ENCODE data around the gene HCAR2. TPM values are rescaled to one million over a fixed set of nuclear protein-coding genes. Genes with fewer than 3 reads are reported as not detected.

The HCAR2 gene
- total RNA-seq, 2 donors from 2014 or later, result not detected

DNA sequence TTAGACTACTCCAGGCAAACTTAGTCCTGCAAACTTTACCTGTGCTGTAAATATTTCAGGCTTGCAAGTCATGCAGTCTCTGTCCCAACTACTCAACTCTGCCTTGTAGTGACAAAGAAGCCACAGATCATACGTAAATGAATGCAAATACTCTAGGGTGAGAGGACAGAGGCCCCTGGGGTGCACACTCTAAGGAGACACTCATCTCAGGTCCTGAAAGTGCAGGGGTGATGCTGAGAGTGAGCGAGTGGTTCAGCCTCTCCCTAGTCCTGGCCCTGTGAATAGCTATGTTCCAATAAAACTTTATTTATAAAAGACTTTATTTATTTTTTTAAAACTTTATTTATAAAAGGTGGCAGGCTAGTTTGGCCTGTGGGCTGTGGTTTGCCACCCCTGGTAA lies 34.9 kb downstream of the HCAR2 start:
- Mint-ChIP-seq H3K27me3 (ENCODE audit: insufficient read depth) (no peaks in the 10 kb centered on the region), H3K9me3 (no peaks in the 10 kb centered on the region), H3K27ac (no peak overlapping the region), H3K4me1 (peaks cover 6% of the 10 kb centered on the region), H3K4me3 (no peak overlapping the region), H3K36me3 (ENCODE audit: low read depth) (no peaks in the 10 kb centered on the region)
- no peak overlapping the region for H3K4me3 ChIP-seq (ENCODE audit: low read length)
- DNase-seq, result peak; percentile 66
- no peaks in the 10 kb centered on the region for H3K9me3 ChIP-seq (ENCODE audit: control insufficient read depth, low read length)
- no peak for TF ChIP-seq CTCF (conservative IDR thresholded peaks at IDR 0.05)
- no peak overlapping the region for H3K27ac ChIP-seq (ENCODE audit: low read depth, low read length)
- H3K27me3 ChIP-seq (ENCODE audit: control insufficient read depth, insufficient read depth, low read length, poor library complexity, severe bottlenecking), result no peaks in the 10 kb centered on the region
- no peaks in the 10 kb centered on the region for H3K36me3 ChIP-seq (ENCODE audit: control insufficient read depth, insufficient read depth, low read length)
- H3K4me1 ChIP-seq (ENCODE audit: control insufficient read depth, insufficient read depth, low read length), result no peaks in the 10 kb centered on the region
- WGBS, 2 experiments (ENCODE audit: insufficient coverage in 1 of 2, insufficient read length in 1 of 2), result 93% methylated on average over 2 of the region's 2 CpGs; no CpG with 5 or more reads in 1 of the 2 experiments
- no peak overlapping the region for H3K9ac ChIP-seq (ENCODE audit: extremely low read depth, low read length, poor library complexity, severe bottlenecking)

DNA sequence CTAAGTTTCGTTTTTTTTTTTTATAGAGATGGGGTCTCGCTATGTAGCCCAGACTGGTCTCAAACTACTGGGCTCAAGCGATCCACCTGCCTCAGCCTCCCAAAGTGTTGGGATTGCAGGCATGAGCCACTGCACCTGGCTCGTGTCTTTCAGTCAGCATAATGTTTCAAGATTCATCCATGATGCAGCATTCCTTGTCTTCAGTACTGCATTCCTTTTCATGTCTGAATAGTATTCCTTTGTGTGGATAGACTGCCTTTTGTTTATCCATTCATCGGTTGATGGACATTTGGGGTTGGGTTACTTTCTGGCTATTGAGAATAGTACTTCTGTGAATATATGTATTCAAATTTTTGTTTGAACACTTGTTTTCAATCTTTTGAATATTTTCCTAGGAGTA lies 37.4 kb downstream of the HCAR2 start:
- Mint-ChIP-seq H3K27me3 (ENCODE audit: insufficient read depth) (no peaks in the 10 kb centered on the region), H3K4me3 (no peak overlapping the region), H3K36me3 (ENCODE audit: low read depth) (no peaks in the 10 kb centered on the region), H3K4me1 (no peaks in the 10 kb centered on the region), H3K9me3 (no peaks in the 10 kb centered on the region), H3K27ac (no peak overlapping the region)
- no peak overlapping the region for H3K9ac ChIP-seq (ENCODE audit: extremely low read depth, low read length, poor library complexity, severe bottlenecking)
- H3K36me3 ChIP-seq (ENCODE audit: control insufficient read depth, insufficient read depth, low read length), result no peaks in the 10 kb centered on the region
- TF ChIP-seq CTCF (conservative IDR thresholded peaks at IDR 0.05), result no peak
- no peaks in the 10 kb centered on the region for H3K9me3 ChIP-seq (ENCODE audit: control insufficient read depth, low read length)
- no peak for DNase-seq
- H3K27ac ChIP-seq (ENCODE audit: low read depth, low read length), result no peak overlapping the region
- no peaks in the 10 kb centered on the region for H3K27me3 ChIP-seq (ENCODE audit: control insufficient read depth, insufficient read depth, low read length, poor library complexity, severe bottlenecking)
- 90 to 94% methylated on average over 4 to 5 of the region's 5 CpGs for WGBS, 2 experiments (ENCODE audit: insufficient coverage in 1 of 2, insufficient read length in 1 of 2)
- no peaks in the 10 kb centered on the region for H3K4me1 ChIP-seq (ENCODE audit: control insufficient read depth, insufficient read depth, low read length)
- no peak overlapping the region for H3K4me3 ChIP-seq (ENCODE audit: low read length)

GRCh38 chr12:122665349-122665748 lies 37.8 kb downstream of the HCAR2 start:
- no peaks in the 10 kb centered on the region for H3K27me3 Mint-ChIP-seq (ENCODE audit: insufficient read depth)
- no peak for TF ChIP-seq CTCF (conservative IDR thresholded peaks at IDR 0.05)
- no peaks in the 10 kb centered on the region for H3K4me1 Mint-ChIP-seq
- H3K9me3 Mint-ChIP-seq, result no peaks in the 10 kb centered on the region
- no peaks in the 10 kb centered on the region for H3K36me3 Mint-ChIP-seq (ENCODE audit: low read depth)
- Histone ChIP-seq H3K4me1 (ENCODE audit: control insufficient read depth, insufficient read depth, low read length) (no peaks in the 10 kb centered on the region), H3K9me3 (ENCODE audit: control insufficient read depth, low read length) (no peaks in the 10 kb centered on the region), H3K27me3 (ENCODE audit: control insufficient read depth, insufficient read depth, low read length, poor library complexity, severe bottlenecking) (no peaks in the 10 kb centered on the region), H3K4me3 (ENCODE audit: low read length) (no peak overlapping the region), H3K36me3 (ENCODE audit: control insufficient read depth, insufficient read depth, low read length) (no peaks in the 10 kb centered on the region), H3K27ac (ENCODE audit: low read depth, low read length) (no peak overlapping the region), H3K9ac (ENCODE audit: extremely low read depth, low read length, poor library complexity, severe bottlenecking) (no peak overlapping the region)
- 94 to 95% methylated on average over 7 to 8 of the region's 8 CpGs for WGBS, 2 experiments (ENCODE audit: insufficient coverage in 1 of 2, insufficient read length in 1 of 2)
- no peak for DNase-seq
- no peak overlapping the region for H3K4me3 Mint-ChIP-seq
- H3K27ac Mint-ChIP-seq, result no peak overlapping the region
